ENCODE results near the gene FAM114A1. TPM values are rescaled to one million over a fixed set of nuclear protein-coding genes. Genes with fewer than 3 reads are reported as not detected.
A peak's percentile ranks its signal among the peaks of the same experiment; 100 is the strongest.

The FAM114A1 gene
- total RNA-seq (39.9 and 46.8 TPM in 2 replicates), polyA plus RNA-seq (32.2 and 33.1 TPM in 2 replicates)

DNA sequence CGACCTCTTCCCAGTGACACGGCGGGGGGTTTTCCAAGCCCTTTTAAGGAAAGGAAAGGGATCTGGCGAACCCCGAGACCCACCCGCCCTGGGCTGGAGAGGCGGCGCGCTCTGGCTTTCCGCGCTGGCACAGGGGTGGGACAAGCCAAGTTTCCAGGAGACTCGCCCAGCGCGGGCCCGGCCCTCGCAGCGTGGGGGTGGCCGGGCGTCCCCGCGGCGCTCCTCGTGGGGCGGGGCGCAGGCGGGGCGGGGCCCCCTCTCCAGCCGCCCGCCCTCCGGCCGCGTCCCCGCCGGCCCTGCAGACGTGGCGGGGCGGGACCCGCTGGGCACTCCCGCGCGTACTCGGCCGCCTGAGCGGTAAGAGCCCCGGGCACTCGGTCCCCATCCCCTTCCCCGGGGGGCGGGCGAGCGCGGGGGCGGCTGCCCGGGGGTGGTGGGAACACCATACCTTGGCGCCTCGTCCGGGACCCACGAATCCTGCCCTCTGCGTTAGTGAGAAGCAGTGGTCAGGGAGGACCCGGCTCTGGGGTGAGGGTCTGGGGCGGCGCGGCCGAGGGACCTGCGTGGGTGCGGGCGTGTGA lies at the start of gene FAM114A1:
FAM114A1 (plus strand) TSS at position 329 of the 581 bp plus-strand sequence. CDS start 10,273 bp downstream, outside the sequence.
- TF ChIP-seq, protein P1, sequence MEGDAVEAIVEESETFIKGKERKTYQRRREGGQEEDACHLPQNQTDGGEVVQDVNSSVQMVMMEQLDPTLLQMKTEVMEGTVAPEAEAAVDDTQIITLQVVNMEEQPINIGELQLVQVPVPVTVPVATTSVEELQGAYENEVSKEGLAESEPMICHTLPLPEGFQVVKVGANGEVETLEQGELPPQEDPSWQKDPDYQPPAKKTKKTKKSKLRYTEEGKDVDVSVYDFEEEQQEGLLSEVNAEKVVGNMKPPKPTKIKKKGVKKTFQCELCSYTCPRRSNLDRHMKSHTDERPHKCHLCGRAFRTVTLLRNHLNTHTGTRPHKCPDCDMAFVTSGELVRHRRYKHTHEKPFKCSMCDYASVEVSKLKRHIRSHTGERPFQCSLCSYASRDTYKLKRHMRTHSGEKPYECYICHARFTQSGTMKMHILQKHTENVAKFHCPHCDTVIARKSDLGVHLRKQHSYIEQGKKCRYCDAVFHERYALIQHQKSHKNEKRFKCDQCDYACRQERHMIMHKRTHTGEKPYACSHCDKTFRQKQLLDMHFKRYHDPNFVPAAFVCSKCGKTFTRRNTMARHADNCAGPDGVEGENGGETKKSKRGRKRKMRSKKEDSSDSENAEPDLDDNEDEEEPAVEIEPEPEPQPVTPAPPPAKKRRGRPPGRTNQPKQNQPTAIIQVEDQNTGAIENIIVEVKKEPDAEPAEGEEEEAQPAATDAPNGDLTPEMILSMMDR (IDR thresholded peaks at IDR 0.05; ENCODE audit: low read depth, low read length): no peak
- H3K4me1 ChIP-seq (ENCODE audit: low read depth): peaks cover 7% of the 10 kb centered on the region
- H3K27me3 ChIP-seq: no peaks in the 10 kb centered on the region
- no peaks in the 10 kb centered on the region for H3K9me3 ChIP-seq (ENCODE audit: low read depth)
- H3K4me3 ChIP-seq: peak within 1 kb of the TSS; percentile 44
- peak within 1 kb of the TSS; percentile 77 for H3K27ac ChIP-seq
- H3K36me3 ChIP-seq: no peaks in the 10 kb centered on the region
- DNase-seq (ENCODE audit: low read depth in 1 of 2, low spot score in 1 of 2): peak; percentile 88 to 91

DNA sequence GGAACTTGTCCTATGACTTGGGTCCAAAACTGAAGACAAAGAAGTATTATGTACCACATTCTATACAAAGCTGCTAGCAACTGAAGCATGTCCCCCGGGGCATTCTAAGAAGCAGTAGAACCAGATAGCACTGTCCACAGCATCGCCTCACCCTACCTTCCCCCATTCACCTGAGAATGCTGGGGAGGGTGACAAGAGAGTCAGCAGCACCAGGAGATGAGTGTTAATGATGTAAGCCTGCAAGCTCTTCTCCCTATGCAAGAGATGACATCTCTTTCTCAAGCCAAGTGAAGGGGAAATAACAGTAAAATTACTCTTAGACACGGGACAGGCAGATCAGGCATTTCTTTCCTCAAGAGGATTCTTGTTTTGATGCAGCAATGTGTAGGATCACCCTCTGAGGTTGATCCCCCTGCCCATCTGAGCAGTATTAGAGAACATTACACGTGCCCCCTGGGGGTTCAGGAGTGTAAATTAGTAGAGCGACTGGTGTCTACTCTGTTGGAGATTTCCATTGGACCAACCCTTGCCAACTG lies 49.1 kb upstream of the FAM114A1 start:
- no peaks in the 10 kb centered on the region for H3K4me1 ChIP-seq (ENCODE audit: low read depth)
- no peaks in the 10 kb centered on the region for H3K27me3 ChIP-seq
- H3K9me3 ChIP-seq (ENCODE audit: low read depth): no peaks in the 10 kb centered on the region
- H3K4me3 ChIP-seq: no peak overlapping the region
- TF ChIP-seq, protein P1 (IDR thresholded peaks at IDR 0.05; ENCODE audit: low read depth, low read length): no peak
- H3K27ac ChIP-seq: no peak overlapping the region
- no peak for DNase-seq (ENCODE audit: low read depth in 1 of 2, low spot score in 1 of 2)
- H3K36me3 ChIP-seq: no peaks in the 10 kb centered on the region

DNA sequence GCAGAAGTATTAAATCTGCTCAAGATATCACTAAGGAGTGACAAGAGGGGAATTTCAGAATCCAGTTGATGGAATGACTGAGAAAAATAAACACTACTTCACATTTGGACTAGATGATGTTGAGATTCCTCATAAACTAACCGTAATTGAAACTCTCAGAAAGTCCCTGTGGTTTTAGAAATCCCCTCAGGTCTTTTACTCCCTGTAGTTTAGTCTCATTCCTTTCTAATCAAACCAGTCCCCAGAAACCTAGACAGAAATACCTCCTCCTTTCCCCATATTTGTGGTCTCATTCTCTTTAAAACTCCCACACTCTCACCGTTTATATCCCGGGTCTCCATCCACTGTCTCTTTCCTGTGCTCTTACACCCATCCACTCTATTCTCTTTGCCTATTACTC lies 48.0 kb upstream of the FAM114A1 start:
- DNase-seq (ENCODE audit: low read depth in 1 of 2, low spot score in 1 of 2): no peak
- TF ChIP-seq, protein P1 (IDR thresholded peaks at IDR 0.05; ENCODE audit: low read depth, low read length): no peak
- H3K4me1 ChIP-seq (ENCODE audit: low read depth): no peaks in the 10 kb centered on the region
- no peaks in the 10 kb centered on the region for H3K36me3 ChIP-seq
- no peaks in the 10 kb centered on the region for H3K9me3 ChIP-seq (ENCODE audit: low read depth)
- no peaks in the 10 kb centered on the region for H3K27me3 ChIP-seq
- H3K4me3 ChIP-seq: no peak overlapping the region
- no peak overlapping the region for H3K27ac ChIP-seq

DNA sequence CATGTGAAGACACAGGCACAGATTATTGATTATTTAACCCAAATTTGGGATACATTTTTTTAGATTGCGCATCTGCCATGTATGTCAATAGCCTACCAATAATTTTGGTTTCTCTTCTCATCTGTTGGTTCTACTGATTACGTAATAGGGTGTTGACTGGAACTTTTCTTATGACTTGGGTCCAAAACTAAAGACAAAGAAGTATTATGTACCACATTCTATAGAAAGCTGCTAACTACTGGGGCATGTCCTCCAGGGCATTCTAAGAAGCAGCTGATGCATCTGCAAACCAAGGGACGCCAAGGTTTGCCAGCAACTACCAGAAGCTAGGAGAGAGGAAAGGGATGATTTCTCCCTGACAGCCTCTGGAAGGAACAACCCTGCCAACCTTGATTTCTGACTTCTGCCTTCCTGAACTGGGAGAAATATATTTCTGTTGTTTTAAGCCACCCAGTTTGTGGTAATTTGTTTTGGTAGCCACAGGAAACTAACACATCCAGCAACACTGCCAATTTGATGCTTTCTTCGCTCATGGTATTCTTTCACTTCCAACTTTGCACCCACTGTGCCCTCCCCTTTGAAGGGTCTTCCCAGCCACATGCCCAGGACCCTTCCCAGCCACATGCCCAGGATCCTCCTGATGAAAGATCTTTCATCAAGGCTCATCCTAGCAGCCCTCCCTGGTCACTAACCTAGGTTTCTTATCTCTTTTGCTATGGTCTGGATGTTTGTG lies 47.1 kb upstream of the FAM114A1 start:
- no peak overlapping the region for H3K4me3 ChIP-seq
- no peaks in the 10 kb centered on the region for H3K27me3 ChIP-seq
- no peaks in the 10 kb centered on the region for H3K36me3 ChIP-seq
- DNase-seq (ENCODE audit: low read depth in 1 of 2, low spot score in 1 of 2): no peak
- H3K9me3 ChIP-seq (ENCODE audit: low read depth): no peaks in the 10 kb centered on the region
- H3K27ac ChIP-seq: no peak overlapping the region
- TF ChIP-seq, protein P1 (IDR thresholded peaks at IDR 0.05; ENCODE audit: low read depth, low read length): no peak
- no peaks in the 10 kb centered on the region for H3K4me1 ChIP-seq (ENCODE audit: low read depth)

DNA sequence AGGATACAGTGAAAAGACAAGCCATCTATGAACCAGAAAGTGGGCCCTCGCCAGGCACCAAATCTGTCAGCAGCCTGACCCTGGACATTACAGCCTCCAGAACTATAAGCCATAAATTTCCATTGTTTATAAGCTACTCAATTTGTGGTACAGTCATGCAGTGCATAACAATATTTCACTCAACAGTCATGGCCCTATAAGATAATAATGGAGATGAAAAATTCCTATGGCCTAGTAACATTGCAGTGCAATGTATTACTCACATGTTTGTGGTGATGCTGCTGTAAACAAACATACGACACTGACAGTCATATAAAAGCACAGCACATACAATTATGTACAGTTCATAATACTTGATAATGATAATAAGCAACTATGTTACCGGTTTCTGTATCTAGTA lies 45.9 kb upstream of the FAM114A1 start:
- DNase-seq (ENCODE audit: low read depth in 1 of 2, low spot score in 1 of 2): no peak
- Histone ChIP-seq H3K9me3 (ENCODE audit: low read depth) (no peaks in the 10 kb centered on the region), H3K4me1 (ENCODE audit: low read depth) (no peaks in the 10 kb centered on the region), H3K27ac (no peak overlapping the region), H3K27me3 (no peaks in the 10 kb centered on the region), H3K36me3 (no peaks in the 10 kb centered on the region), H3K4me3 (no peak overlapping the region)
- TF ChIP-seq, protein P1 (IDR thresholded peaks at IDR 0.05; ENCODE audit: low read depth, low read length): no peak
